Endodermal cell (in vitro differentiated cells): ENCODE results near the gene NLN. TPM values are rescaled to one million over a fixed set of nuclear protein-coding genes. Genes with fewer than 3 reads are reported as not detected.

ENCODE experiments used
- DNase-seq: peaks from one replicate; pipeline ENCODE4 v3.0.0-alpha.2; 2017
- H3K27ac ChIP-seq: 2 replicates; pipeline ENCODE4 v1.5.1; 2013; ENCODE audit warnings: mild to moderate bottlenecking, low read depth, low read length, moderate library complexity
- H3K27me3 ChIP-seq: 2 replicates; pipeline ENCODE4 v1.6.1; 2013; ENCODE audit warnings: mild to moderate bottlenecking, low read length, moderate library complexity; ENCODE audit not compliant: insufficient read depth, control insufficient read depth, poor library complexity, severe bottlenecking
- H3K36me3 ChIP-seq: 2 replicates; pipeline ENCODE4 v1.7.0; 2013; ENCODE audit warnings: mild to moderate bottlenecking, low read length, moderate library complexity; ENCODE audit not compliant: control insufficient read depth, insufficient read depth
- H3K4me1 ChIP-seq: one replicate; pipeline ENCODE4 v1.7.0; 2013; ENCODE audit warnings: low read length; ENCODE audit not compliant: control insufficient read depth, insufficient read depth
- H3K4me3 ChIP-seq: 2 replicates; pipeline ENCODE4 v1.5.1; 2013; ENCODE audit warnings: mild to moderate bottlenecking, low read length, moderate library complexity
- H3K9ac ChIP-seq: 2 replicates; pipeline ENCODE4 v1.6.1; 2013; ENCODE audit warnings: mild to moderate bottlenecking, low read length, moderate library complexity; ENCODE audit not compliant: poor library complexity, severe bottlenecking; ENCODE audit errors: extremely low read depth
- H3K9me3 ChIP-seq: 2 replicates; pipeline ENCODE4 v1.6.1; 2013; ENCODE audit warnings: mild to moderate bottlenecking, low read length, moderate library complexity; ENCODE audit not compliant: control insufficient read depth
- H3K27ac Mint-ChIP-seq: 2 replicates; pipeline ENCODE4 v1.8.0; 2020; ENCODE audit warnings: mixed read lengths
- H3K27me3 Mint-ChIP-seq: 2 replicates; pipeline ENCODE4 v1.8.0; 2021; ENCODE audit warnings: mild to moderate bottlenecking, mixed read lengths; ENCODE audit not compliant: insufficient read depth
- H3K36me3 Mint-ChIP-seq: 2 replicates; pipeline ENCODE4 v1.8.0; 2020; ENCODE audit warnings: low read depth, mixed read lengths
- H3K4me1 Mint-ChIP-seq: 2 replicates; pipeline ENCODE4 v1.8.0; 2020; ENCODE audit warnings: mixed read lengths
- H3K4me3 Mint-ChIP-seq: 2 replicates; pipeline ENCODE4 v1.8.0; 2020; ENCODE audit warnings: mild to moderate bottlenecking, moderate library complexity, mixed read lengths
- H3K9me3 Mint-ChIP-seq: 2 replicates; pipeline ENCODE4 v1.8.0; 2020; ENCODE audit warnings: mild to moderate bottlenecking, mixed read lengths
- WGBS, 2 experiments: methylation state at CpG; one replicate each; pipeline versions ENCODE4 v1.1.5 to v1.1.7; 2013; ENCODE audit warnings: missing lambda C conversion rate in 2 of 2, mixed read lengths in 1 of 2; ENCODE audit not compliant: insufficient coverage in 1 of 2, insufficient read length in 1 of 2; 5-methylcytosine and 5-hydroxymethylcytosine counted together
- total RNA-seq, 2 donors: library from RNA; stranded (reverse); fragmentation: NEBNext Ultra II Directional in 1 of 2; extraction: Animal tissue kit (Norgen Biotek cat#: 25700) in 1 of 2; gene quantifications; 2 replicates in 1 of 2; 3 replicates in 1 of 2; pipeline ENCODE4 v1.2.1, GENCODE V29; 2021
- TF ChIP-seq, protein P1 (sequence below): fragments of 200-600 bp; sonication (generic); conservative IDR thresholded peaks from 2 replicates; pipeline ENCODE4 v1.5.0; 2021; ENCODE audit warnings: antibody characterized with exemption, mild to moderate bottlenecking

The NLN gene
- total RNA-seq, 2 donors from 2014 or later: 110 to 136 TPM

DNA sequence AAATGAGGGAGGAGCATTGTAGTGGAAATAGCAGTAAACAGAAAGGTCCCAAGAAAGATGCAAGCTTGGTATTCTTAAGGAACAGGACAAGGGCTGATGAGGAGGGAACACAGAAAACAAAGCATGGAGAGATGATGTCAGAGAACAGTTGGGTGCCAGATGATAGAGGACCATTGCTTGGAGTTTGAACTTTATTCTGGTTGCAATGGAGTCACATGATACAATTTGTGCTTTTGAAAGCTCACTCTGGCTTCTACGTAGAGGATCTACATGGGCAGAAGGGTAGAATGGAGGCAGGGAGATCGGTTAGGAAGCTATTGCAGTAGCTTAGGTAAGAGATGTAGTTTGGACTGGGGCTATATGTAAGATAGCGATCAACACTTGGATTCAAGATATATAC is 39.9 kb upstream of the NLN start:
- no peaks in the 10 kb centered on the region for H3K4me1 Mint-ChIP-seq
- H3K27ac Mint-ChIP-seq: no peak overlapping the region
- H3K9ac ChIP-seq: no peak overlapping the region
- H3K4me1 ChIP-seq: no peaks in the 10 kb centered on the region
- H3K4me3 ChIP-seq: no peak overlapping the region
- H3K4me3 Mint-ChIP-seq: no peak overlapping the region
- H3K9me3 Mint-ChIP-seq: no peaks in the 10 kb centered on the region
- H3K27me3 Mint-ChIP-seq: no peaks in the 10 kb centered on the region
- DNase-seq: no peak
- peaks cover 32% of the 10 kb centered on the region for H3K36me3 ChIP-seq
- WGBS, 2 experiments: 93 to 100% methylated on average over 3 of the region's 3 CpGs
- H3K36me3 Mint-ChIP-seq: peaks cover 38% of the 10 kb centered on the region
- no peaks in the 10 kb centered on the region for H3K9me3 ChIP-seq
- no peak overlapping the region for H3K27ac ChIP-seq
- no peaks in the 10 kb centered on the region for H3K27me3 ChIP-seq
- TF ChIP-seq, protein P1, sequence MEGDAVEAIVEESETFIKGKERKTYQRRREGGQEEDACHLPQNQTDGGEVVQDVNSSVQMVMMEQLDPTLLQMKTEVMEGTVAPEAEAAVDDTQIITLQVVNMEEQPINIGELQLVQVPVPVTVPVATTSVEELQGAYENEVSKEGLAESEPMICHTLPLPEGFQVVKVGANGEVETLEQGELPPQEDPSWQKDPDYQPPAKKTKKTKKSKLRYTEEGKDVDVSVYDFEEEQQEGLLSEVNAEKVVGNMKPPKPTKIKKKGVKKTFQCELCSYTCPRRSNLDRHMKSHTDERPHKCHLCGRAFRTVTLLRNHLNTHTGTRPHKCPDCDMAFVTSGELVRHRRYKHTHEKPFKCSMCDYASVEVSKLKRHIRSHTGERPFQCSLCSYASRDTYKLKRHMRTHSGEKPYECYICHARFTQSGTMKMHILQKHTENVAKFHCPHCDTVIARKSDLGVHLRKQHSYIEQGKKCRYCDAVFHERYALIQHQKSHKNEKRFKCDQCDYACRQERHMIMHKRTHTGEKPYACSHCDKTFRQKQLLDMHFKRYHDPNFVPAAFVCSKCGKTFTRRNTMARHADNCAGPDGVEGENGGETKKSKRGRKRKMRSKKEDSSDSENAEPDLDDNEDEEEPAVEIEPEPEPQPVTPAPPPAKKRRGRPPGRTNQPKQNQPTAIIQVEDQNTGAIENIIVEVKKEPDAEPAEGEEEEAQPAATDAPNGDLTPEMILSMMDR: no peak

DNA sequence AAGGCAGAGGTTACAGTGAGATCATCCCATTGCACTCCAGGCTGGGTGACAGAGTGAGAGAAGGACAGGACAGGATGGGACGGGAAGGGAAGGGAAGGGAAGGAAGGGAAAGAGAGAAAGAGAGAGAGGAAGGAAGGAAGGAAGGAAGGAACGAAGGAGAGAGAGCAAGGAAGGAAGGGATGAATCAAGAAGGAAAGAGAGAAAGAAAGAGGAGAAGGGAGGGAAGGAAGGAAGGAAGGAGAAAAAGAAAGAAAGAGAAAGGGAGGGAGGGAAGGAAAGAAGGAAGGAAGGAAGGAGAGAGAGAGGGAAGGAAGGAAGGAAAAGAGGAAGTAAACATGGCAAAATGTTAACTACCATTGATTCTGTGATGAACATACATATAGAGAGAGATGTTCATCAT is 28.9 kb upstream of the NLN start:
- Histone ChIP-seq H3K9me3 (no peaks in the 10 kb centered on the region), H3K4me3 (no peak overlapping the region), H3K4me1 (no peaks in the 10 kb centered on the region), H3K9ac (no peak overlapping the region), H3K27me3 (no peaks in the 10 kb centered on the region), H3K36me3 (peaks cover 13% of the 10 kb centered on the region), H3K27ac (no peak overlapping the region)
- no peak overlapping the region for H3K4me3 Mint-ChIP-seq
- peaks cover 19% of the 10 kb centered on the region for H3K36me3 Mint-ChIP-seq
- WGBS, 2 experiments: 92 to 95% methylated on average over 2 of the region's 2 CpGs
- H3K27ac Mint-ChIP-seq: no peak overlapping the region
- no peaks in the 10 kb centered on the region for H3K9me3 Mint-ChIP-seq
- no peaks in the 10 kb centered on the region for H3K4me1 Mint-ChIP-seq
- H3K27me3 Mint-ChIP-seq: no peaks in the 10 kb centered on the region
- DNase-seq: no peak
- TF ChIP-seq, protein P1: no peak

DNA sequence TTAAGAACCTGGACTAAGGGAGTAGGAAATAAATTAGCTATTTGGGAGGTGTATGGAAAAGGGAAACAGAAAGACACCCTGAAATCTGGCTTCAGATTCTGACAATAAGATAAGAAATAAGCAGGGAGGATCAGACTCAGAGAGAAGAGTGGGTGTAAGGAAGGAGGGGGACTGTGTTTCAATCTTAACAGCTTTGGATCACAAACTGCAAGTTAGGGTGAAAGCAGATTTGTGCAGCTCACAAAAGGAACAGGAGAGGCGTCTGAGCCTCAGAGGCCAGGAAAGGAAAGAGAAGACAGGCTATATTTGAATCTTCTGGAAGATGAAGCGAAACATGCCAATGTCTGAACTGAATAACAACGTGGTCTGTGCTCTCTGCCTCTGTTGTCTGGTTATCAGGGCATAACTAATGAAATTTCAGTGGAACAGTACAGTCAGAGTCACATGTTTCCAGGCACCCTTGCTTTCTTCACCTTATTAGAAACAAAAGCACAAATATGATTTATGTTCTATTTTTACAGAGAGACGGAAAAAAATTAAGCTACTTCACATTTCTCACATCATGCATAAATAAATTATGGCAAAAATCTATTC is 26.7 kb upstream of the NLN start:
- Mint-ChIP-seq H3K4me3 (no peak overlapping the region), H3K9me3 (no peaks in the 10 kb centered on the region), H3K27ac (no peak overlapping the region), H3K27me3 (no peaks in the 10 kb centered on the region), H3K36me3 (peaks cover 28% of the 10 kb centered on the region), H3K4me1 (no peaks in the 10 kb centered on the region)
- WGBS, 2 experiments: 86 to 93% methylated on average over 3 to 4 of the region's 4 CpGs
- H3K4me1 ChIP-seq: peaks cover 3% of the 10 kb centered on the region
- TF ChIP-seq, protein P1: no peak
- H3K36me3 ChIP-seq: peaks cover 15% of the 10 kb centered on the region
- H3K27me3 ChIP-seq: peaks cover 4% of the 10 kb centered on the region
- H3K9me3 ChIP-seq: no peaks in the 10 kb centered on the region
- H3K4me3 ChIP-seq: no peak overlapping the region
- no peak overlapping the region for H3K27ac ChIP-seq
- no peak for DNase-seq
- H3K9ac ChIP-seq: no peak overlapping the region
